Subcutaneous abdominal adipose tissue (tissue), 5 donors: ENCODE data around the gene KRT33A.

ENCODE experiments used
- H3K27ac ChIP-seq: one replicate; pipeline ENCODE4 v1.7.0; 2013; ENCODE audit warnings: low read depth, mild to moderate bottlenecking, inconsistent platforms, low read length, moderate library complexity
- H3K27me3 ChIP-seq, 5 donors: one replicate each; pipeline ENCODE4 v1.7.0; 2013; ENCODE audit warnings: low read length in 5 of 5, inconsistent platforms in 1 of 5; ENCODE audit not compliant: control insufficient read depth in 5 of 5, insufficient read depth in 4 of 5
- H3K36me3 ChIP-seq, 5 donors: one replicate each; pipeline ENCODE4 v1.7.0; 2013; ENCODE audit warnings: low read length in 5 of 5; ENCODE audit not compliant: control insufficient read depth in 5 of 5, insufficient read depth in 5 of 5
- H3K4me1 ChIP-seq, 5 donors: one replicate each; pipeline ENCODE4 v1.7.0; 2013; ENCODE audit warnings: low read length in 5 of 5, mild to moderate bottlenecking in 3 of 5, moderate library complexity in 1 of 5; ENCODE audit not compliant: control insufficient read depth in 5 of 5, insufficient read depth in 5 of 5
- H3K4me3 ChIP-seq, 5 donors: one replicate each; pipeline ENCODE4 v1.7.0; 2013; ENCODE audit warnings: low read length in 5 of 5, low read depth in 1 of 5
- H3K9ac ChIP-seq, 5 donors: one replicate each; pipeline ENCODE4 v1.7.0; 2013; ENCODE audit warnings: low read length in 5 of 5, mild to moderate bottlenecking in 4 of 5, moderate library complexity in 3 of 5
- H3K9me3 ChIP-seq, 5 donors: one replicate each; pipeline ENCODE4 v1.7.0; 2013; ENCODE audit warnings: low read length in 5 of 5; ENCODE audit not compliant: control insufficient read depth in 5 of 5
- donor health status: healthy.
- donor health status: healthy.
- donor health status: healthy.
- donor health status: healthy.
- donor health status: healthy.

KRT33A gene

GRCh38 chr17:41308251-41308917 lies 42.2 kb downstream of the KRT33A start:
- Histone ChIP-seq H3K9ac (no peak overlapping the region), H3K27ac (no peak overlapping the region)

GRCh38 chr17:41307647-41308046 lies 43.0 kb downstream of the KRT33A start:
- Histone ChIP-seq H3K9me3 (no peaks in the 10 kb centered on the region), H3K4me1 (peaks cover 0 to 17% (median 3%) of the 10 kb centered on the region in 5 donors), H3K27me3 (peaks cover 6 to 19% (median 17%) of the 10 kb centered on the region in 5 donors), H3K27ac (no peak overlapping the region), H3K36me3 (no peaks in the 10 kb centered on the region), H3K9ac (no peak overlapping the region), H3K4me3 (peak overlapping the region in 1 of 5 donors; percentile 49)

More at GRCh38 chr17:41308251-41308917, 42.2 kb downstream of the KRT33A start:
- Histone ChIP-seq H3K36me3 (no peaks in the 10 kb centered on the region), H3K9me3 (no peaks in the 10 kb centered on the region), H3K27me3 (peaks cover 6 to 19% (median 17%) of the 10 kb centered on the region in 5 donors), H3K4me1 (peaks cover 0 to 17% (median 3%) of the 10 kb centered on the region in 5 donors), H3K4me3 (peak overlapping the region in 2 of 5 donors; percentile 36 to 49)

GRCh38 chr17:41304091-41304490 lies 46.5 kb downstream of the KRT33A start:
- H3K27me3 ChIP-seq = peaks cover 6 to 17% (median 17%) of the 10 kb centered on the region in 5 donors
- peaks cover 0 to 7% (median 3%) of the 10 kb centered on the region in 5 donors for H3K9me3 ChIP-seq
- no peak overlapping the region for H3K27ac ChIP-seq
- no peak overlapping the region for H3K4me3 ChIP-seq
- no peaks in the 10 kb centered on the region for H3K36me3 ChIP-seq
- no peak overlapping the region for H3K9ac ChIP-seq
- H3K4me1 ChIP-seq = peaks cover 0 to 16% (median 3%) of the 10 kb centered on the region in 5 donors

- Histone ChIP-seq H3K4me3 (no peak overlapping the region), H3K4me1 (peaks cover 0 to 5% (median under 1%) of the 10 kb centered on the region in 5 donors), H3K9ac (no peak overlapping the region), H3K9me3 (peaks cover 0 to 7% (median 3%) of the 10 kb centered on the region in 5 donors), H3K27me3 (peaks cover 3 to 10% (median 8%) of the 10 kb centered on the region in 5 donors), H3K27ac (no peak overlapping the region), H3K36me3 (no peaks in the 10 kb centered on the region)
Measured at GRCh38 chr17:41302981-41303380, 47.6 kb downstream of the KRT33A start.

- no peak within 1 kb of the TSS for H3K27ac ChIP-seq
- H3K4me1 ChIP-seq = no peaks in the 10 kb centered on the region
- peaks cover 0 to 5% (median 5%) of the 10 kb centered on the region in 5 donors for H3K27me3 ChIP-seq
- no peaks in the 10 kb centered on the region for H3K36me3 ChIP-seq
- H3K9me3 ChIP-seq = peaks cover 0 to 7% (median 3%) of the 10 kb centered on the region in 5 donors
- H3K4me3 ChIP-seq = no peak within 1 kb of the TSS
- no peak within 1 kb of the TSS for H3K9ac ChIP-seq
Measured at GRCh38 chr17:41301916-41302901, 48.4 kb downstream of the KRT33A start, which contains the start of gene KRTAP29-1. KRTAP29-1 (minus strand) TSS chr17:41302851; CDS start chr17:41302851, 0 bp downstream.

GRCh38 chr17:41301204-41301790 lies 49.3 kb downstream of the KRT33A start:
- H3K27ac ChIP-seq = no peak overlapping the region
- H3K27me3 ChIP-seq = peaks cover 0 to 5% (median 2%) of the 10 kb centered on the region in 5 donors

GRCh38 chr17:41298458-41299135 lies 52.0 kb downstream of the KRT33A start:
- Histone ChIP-seq H3K36me3 (no peaks in the 10 kb centered on the region), H3K27ac (no peak overlapping the region), H3K9me3 (peaks cover 0 to 7% (median 3%) of the 10 kb centered on the region in 5 donors), H3K4me3 (no peak overlapping the region), H3K9ac (no peak overlapping the region), H3K4me1 (no peaks in the 10 kb centered on the region), H3K27me3 (peaks cover 0 to 5% (median 0%) of the 10 kb centered on the region in 5 donors)

More at GRCh38 chr17:41301204-41301790, 49.3 kb downstream of the KRT33A start:
- no peak overlapping the region for H3K4me3 ChIP-seq
- H3K4me1 ChIP-seq = no peaks in the 10 kb centered on the region
- no peak overlapping the region for H3K9ac ChIP-seq
- H3K9me3 ChIP-seq = peaks cover 0 to 7% (median 3%) of the 10 kb centered on the region in 5 donors
- no peaks in the 10 kb centered on the region for H3K36me3 ChIP-seq

- no peaks in the 10 kb centered on the region for H3K36me3 ChIP-seq
- H3K4me3 ChIP-seq = no peak overlapping the region
- no peak overlapping the region for H3K9ac ChIP-seq
- peaks cover 0 to 5% (median 0%) of the 10 kb centered on the region in 5 donors for H3K27me3 ChIP-seq
- no peaks in the 10 kb centered on the region for H3K4me1 ChIP-seq
- H3K9me3 ChIP-seq = peaks cover 0 to 2% (median 0%) of the 10 kb centered on the region in 5 donors
- no peak overlapping the region for H3K27ac ChIP-seq
Measured at GRCh38 chr17:41296846-41297245, 53.8 kb downstream of the KRT33A start.
